B cell (primary cell): ENCODE results near the gene RBM20. TPM values are rescaled to one million over a fixed set of nuclear protein-coding genes. Genes with fewer than 3 reads are reported as not detected.

ENCODE experiments used
- ATAC-seq: fragments of 200-7000 bp; cut with Tn5 transposase; one replicate; pipeline ENCODE4 v1.10.0; 2021; ENCODE audit warnings: low read depth, mild to moderate bottlenecking, moderate number of reproducible peaks, moderate library complexity
- CTCF ChIA-PET: fragments of 350-600 bp; sonication (Branson Sonifier 250); formaldehyde crosslinking; loops from one replicate; lab custom pipeline; 2021; ENCODE audit warnings: antibody characterized with exemption, inconsistent platforms; lab: Charles Lee
- POLR2A ChIA-PET: fragments of 350-600 bp; sonication (Branson Sonifier 250); formaldehyde crosslinking; loops from one replicate; lab custom pipeline; 2021; ENCODE audit warnings: antibody characterized with exemption; lab: Charles Lee
- DNase-seq: peaks from one replicate; pipeline ENCODE4 v3.0.0; 2013
- H2AFZ ChIP-seq: 2 replicates; pipeline ENCODE4 v1.6.1; 2012; ENCODE audit warnings: mild to moderate bottlenecking, low read depth, low read length; ENCODE audit not compliant: insufficient read depth, poor library complexity, severe bottlenecking
- H3K27ac ChIP-seq, 2 donors: 1 replicate in 1 of 2; 2 replicates in 1 of 2; pipeline ENCODE4 v1.5.1; 2012 to 2013; ENCODE audit warnings: low read length in 2 of 2, mild to moderate bottlenecking in 2 of 2, moderate library complexity in 1 of 2
- H3K27me3 ChIP-seq, 4 experiments: fragments of 200-600 bp in 1 of 4; sonication (generic) in 1 of 4; replicated peaks in 1 of 4; 1 replicate in 2 of 4; 2 replicates in 2 of 4; pipeline versions ENCODE4 v1.6.1 to v1.7.0; 2013 to 2016; ENCODE audit warnings: low read length in 3 of 4, mild to moderate bottlenecking in 2 of 4, mixed read lengths in 1 of 4, moderate library complexity in 1 of 4; ENCODE audit not compliant: insufficient read depth in 4 of 4, control insufficient read depth in 3 of 4; ENCODE audit errors: control extremely low read depth in 1 of 4
- H3K36me3 ChIP-seq, 2 experiments: replicated peaks in 1 of 2; 1 replicate in 1 of 2; 2 replicates in 1 of 2; pipeline versions ENCODE4 v1.6.1 to v1.7.1; 2013; ENCODE audit warnings: low read length in 1 of 2; ENCODE audit not compliant: insufficient read depth in 2 of 2, control insufficient read depth in 1 of 2; ENCODE audit errors: control extremely low read depth in 1 of 2, extremely low read depth in 1 of 2
- H3K4me1 ChIP-seq, 2 donors: fragments of 200-600 bp in 1 of 2; sonication (generic) in 1 of 2; 1 replicate in 1 of 2; 2 replicates in 1 of 2; pipeline versions ENCODE4 v1.5.1 to v1.6.1; 2013 to 2017; ENCODE audit warnings: low read length in 2 of 2; ENCODE audit not compliant: control insufficient read depth in 2 of 2, insufficient read depth in 2 of 2
- H3K4me2 ChIP-seq: replicated peaks from 2 replicates; pipeline ENCODE3; 2012; ENCODE audit warnings: mild to moderate bottlenecking, low read depth, low read length; ENCODE audit not compliant: poor library complexity, severe bottlenecking
- H3K4me3 ChIP-seq, 5 experiments: fragments of 200-600 bp in 1 of 5; sonication (generic) in 1 of 5; 1 replicate in 3 of 5; 2 replicates in 2 of 5; pipeline versions ENCODE4 v1.5.1 to v1.7.0; 2011 to 2016; ENCODE audit warnings: low read length in 4 of 5, mild to moderate bottlenecking in 4 of 5, low read depth in 2 of 5, control low read depth in 1 of 5, moderate library complexity in 1 of 5; ENCODE audit not compliant: insufficient read depth in 1 of 5; ENCODE audit errors: control extremely low read depth in 1 of 5, extremely low read depth in 1 of 5
- H3K79me2 ChIP-seq: fragments of 200-600 bp; sonication (generic); one replicate; pipeline ENCODE4 v1.6.0; 2016; ENCODE audit warnings: low read length; ENCODE audit not compliant: control insufficient read depth, insufficient read depth
- H3K9ac ChIP-seq: fragments of 200-600 bp; sonication (generic); 2 replicates; pipeline ENCODE4 v1.6.1; 2017; ENCODE audit warnings: mild to moderate bottlenecking, low read length, moderate library complexity
- H3K9me3 ChIP-seq, 3 donors: one replicate each; pipeline versions ENCODE4 v1.6.1 to v1.7.1; 2013; ENCODE audit warnings: low read length in 2 of 3; ENCODE audit not compliant: control insufficient read depth in 2 of 3, insufficient read depth in 1 of 3; ENCODE audit errors: control extremely low read depth in 1 of 3
- H4K20me1 ChIP-seq: 2 replicates; pipeline ENCODE4 v1.6.0; 2012; ENCODE audit warnings: mild to moderate bottlenecking, low read length; ENCODE audit not compliant: insufficient read depth, control insufficient read depth, poor library complexity, severe bottlenecking
- H3K27ac Mint-ChIP-seq: one replicate; pipeline ENCODE4 v1.8.0; 2021; ENCODE audit warnings: mixed read lengths
- H3K27me3 Mint-ChIP-seq: one replicate; pipeline ENCODE4 v1.8.0; 2021; ENCODE audit warnings: mixed read lengths
- H3K4me1 Mint-ChIP-seq: one replicate; pipeline ENCODE4 v1.8.0; 2021; ENCODE audit warnings: mixed read lengths
- H3K4me3 Mint-ChIP-seq: one replicate; pipeline ENCODE4 v1.8.0; 2021; ENCODE audit warnings: mixed read lengths
- H3K9me3 Mint-ChIP-seq: one replicate; pipeline ENCODE4 v1.8.0; 2022; ENCODE audit warnings: mixed read lengths; ENCODE audit not compliant: insufficient read depth
- EZH2 ChIP-seq: IDR thresholded peaks from 2 replicates; pipeline ENCODE4 v1.6.1; 2012; ENCODE audit warnings: borderline replicate concordance, low read depth, mild to moderate bottlenecking, moderate library complexity, low read length; ENCODE audit not compliant: insufficient read depth, poor library complexity, severe bottlenecking
- WGBS: methylation state at CpG from one replicate; pipeline ENCODE4 v1.1.5; 2013; ENCODE audit warnings: missing lambda C conversion rate; ENCODE audit not compliant: insufficient coverage; 5-methylcytosine and 5-hydroxymethylcytosine counted together
- intact Hi-C: fragments of 100-400 bp; cut with micrococcal nuclease; formaldehyde crosslinking; loops from one replicate; pipeline ENCODE4 v1.10.0; 2022
- polyA plus RNA-seq: library from polyadenylated mRNA; depleted of rRNA; stranded (reverse); fragments of >200 nt; gene quantifications from 2 replicates; pipeline ENCODE4 v1.2.3, GENCODE V29; 2012
- total RNA-seq, 2 donors: library from RNA; stranded (reverse); fragments of 120-200 nt in 1 of 2; gene quantifications; 1 replicate in 1 of 2; 2 replicates in 1 of 2; pipeline versions ENCODE4 v1.2.3 to v1.2.4, GENCODE V29; 2013 to 2022
- TF ChIP-seq, protein P1 (sequence below): fragments of 200-600 bp; IDR thresholded peaks from one replicate; pipeline ENCODE4 v1.8.0; 2022; ENCODE audit warnings: antibody characterized with exemption, mild to moderate bottlenecking

Gene RBM20
- total and polyA plus RNA-seq, 2 donors (not counting 1 experiment from before 2014, with no cell fraction given) = not detected

DNA sequence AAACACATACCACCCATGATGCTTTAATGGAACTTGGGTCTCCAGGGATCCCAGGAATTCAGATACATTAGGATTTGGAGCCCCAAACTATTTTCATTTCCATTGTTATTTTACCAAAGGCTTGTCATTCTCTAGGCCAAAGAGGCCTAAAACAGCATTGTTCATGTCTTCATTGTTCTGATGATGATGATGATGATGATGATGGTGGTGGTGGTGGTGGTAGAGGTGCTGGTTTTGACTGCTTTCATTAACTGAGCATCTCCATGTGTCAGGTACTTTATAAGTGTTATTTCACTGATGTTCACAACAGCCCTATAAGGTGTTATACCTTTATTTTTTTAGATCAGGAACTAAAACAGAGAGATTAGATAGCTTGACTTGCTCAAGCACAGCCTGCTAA is 12.2 kb upstream of the RBM20 start:
- TF ChIP-seq, protein P1, sequence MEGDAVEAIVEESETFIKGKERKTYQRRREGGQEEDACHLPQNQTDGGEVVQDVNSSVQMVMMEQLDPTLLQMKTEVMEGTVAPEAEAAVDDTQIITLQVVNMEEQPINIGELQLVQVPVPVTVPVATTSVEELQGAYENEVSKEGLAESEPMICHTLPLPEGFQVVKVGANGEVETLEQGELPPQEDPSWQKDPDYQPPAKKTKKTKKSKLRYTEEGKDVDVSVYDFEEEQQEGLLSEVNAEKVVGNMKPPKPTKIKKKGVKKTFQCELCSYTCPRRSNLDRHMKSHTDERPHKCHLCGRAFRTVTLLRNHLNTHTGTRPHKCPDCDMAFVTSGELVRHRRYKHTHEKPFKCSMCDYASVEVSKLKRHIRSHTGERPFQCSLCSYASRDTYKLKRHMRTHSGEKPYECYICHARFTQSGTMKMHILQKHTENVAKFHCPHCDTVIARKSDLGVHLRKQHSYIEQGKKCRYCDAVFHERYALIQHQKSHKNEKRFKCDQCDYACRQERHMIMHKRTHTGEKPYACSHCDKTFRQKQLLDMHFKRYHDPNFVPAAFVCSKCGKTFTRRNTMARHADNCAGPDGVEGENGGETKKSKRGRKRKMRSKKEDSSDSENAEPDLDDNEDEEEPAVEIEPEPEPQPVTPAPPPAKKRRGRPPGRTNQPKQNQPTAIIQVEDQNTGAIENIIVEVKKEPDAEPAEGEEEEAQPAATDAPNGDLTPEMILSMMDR = no peak
- TF ChIP-seq EZH2 = no peak
- no peak overlapping the region for H3K9ac ChIP-seq
- H3K4me2 ChIP-seq = no peak overlapping the region
- intact Hi-C loops = no loop called here
- no peaks in the 10 kb centered on the region for H3K36me3 ChIP-seq
- DNase-seq (no peak), ATAC-seq (no peak)
- H3K27me3 Mint-ChIP-seq = peaks cover 19% of the 10 kb centered on the region
- no peaks in the 10 kb centered on the region for H3K4me1 Mint-ChIP-seq
- ChIA-PET POLR2A (no interaction called here), CTCF (interaction anchor here (1.0 kb wide), 1 partner anchor 15 kb away, joined by 4 read pairs; no protein-coding TSS in a partner anchor)
- peaks cover 0 to 14% (median 5%) of the 10 kb centered on the region in 4 experiments for H3K27me3 ChIP-seq
- no peaks in the 10 kb centered on the region for H3K9me3 Mint-ChIP-seq
- H3K27ac ChIP-seq = no peak overlapping the region
- H4K20me1 ChIP-seq = no peaks in the 10 kb centered on the region
- no peaks in the 10 kb centered on the region for H3K79me2 ChIP-seq
- no peak overlapping the region for H2AFZ ChIP-seq
- H3K4me1 ChIP-seq = no peaks in the 10 kb centered on the region
- no peak overlapping the region for H3K27ac Mint-ChIP-seq
- H3K9me3 ChIP-seq = no peaks in the 10 kb centered on the region
- no peak overlapping the region for H3K4me3 Mint-ChIP-seq
- H3K4me3 ChIP-seq = no peak overlapping the region

DNA sequence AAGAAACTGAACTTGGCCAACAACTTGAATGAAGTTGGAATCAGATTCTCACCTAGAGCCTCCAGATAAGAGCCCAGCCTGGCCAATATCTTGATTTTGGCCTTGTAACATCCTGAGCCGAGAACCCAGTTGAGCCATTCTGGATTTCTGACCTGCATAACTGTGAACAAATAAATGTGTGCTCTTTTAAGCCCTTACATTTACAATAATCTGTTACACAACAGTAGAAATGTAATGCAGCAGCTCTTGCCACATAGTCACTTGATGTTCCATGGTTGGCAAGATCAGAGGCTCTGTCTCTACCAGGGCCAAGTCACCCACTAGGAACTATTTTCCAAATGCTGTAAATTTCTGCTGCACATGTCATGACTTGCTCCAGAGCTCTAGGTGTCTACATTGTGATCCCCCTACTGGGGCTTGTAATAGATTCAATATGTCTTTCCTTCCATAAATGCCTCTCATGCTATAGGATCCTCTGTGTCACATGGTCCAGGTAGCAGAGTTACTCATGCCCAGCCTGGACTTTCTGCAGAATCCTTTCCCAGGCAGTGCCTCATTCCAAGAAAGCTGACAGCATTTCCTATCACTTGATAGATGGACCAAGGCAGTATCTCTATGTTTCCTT is 11.4 kb upstream of the RBM20 start:
- Histone ChIP-seq H3K79me2 (no peaks in the 10 kb centered on the region), H3K9ac (no peak overlapping the region), H4K20me1 (no peaks in the 10 kb centered on the region), H2AFZ (no peak overlapping the region), H3K9me3 (no peaks in the 10 kb centered on the region), H3K36me3 (no peaks in the 10 kb centered on the region), H3K27ac (no peak overlapping the region), H3K4me3 (no peak overlapping the region), H3K4me2 (no peak overlapping the region), H3K27me3 (peaks cover 0 to 22% (median 5%) of the 10 kb centered on the region in 4 experiments), H3K4me1 (no peaks in the 10 kb centered on the region)
- Mint-ChIP-seq H3K27me3 (peaks cover 26% of the 10 kb centered on the region), H3K9me3 (no peaks in the 10 kb centered on the region), H3K4me3 (no peak overlapping the region), H3K27ac (no peak overlapping the region), H3K4me1 (no peaks in the 10 kb centered on the region)
- ChIA-PET POLR2A (no interaction called here), CTCF (interaction anchor here (1.0 to 1.2 kb wide), 2 partner anchors 16 to 40 kb away, joined by 3 to 4 read pairs; no protein-coding TSS in a partner anchor)
- TF ChIP-seq, protein P1 = no peak
- TF ChIP-seq EZH2 = no peak
- ATAC-seq (no peak), DNase-seq (no peak)
- 100% methylated on average over 1 of the region's 1 CpG for WGBS
- intact Hi-C loops = no loop called here
